Testis (tissue), 2 donors: ENCODE data around the gene BRS3.

Experiments
- POLR2A ChIP-seq: fragments of 450-650 bp; IDR thresholded peaks from one replicate; pipeline ENCODE4 v1.6.1; 2017; ENCODE audit warnings: antibody characterized with exemption, mild to moderate bottlenecking, moderate library complexity
- TF ChIP-seq, protein P1 (sequence below), 3 experiments: fragments of 450-650 bp in 2 of 3; fragments of 200-600 bp in 1 of 3; sonication (generic) in 1 of 3; IDR thresholded peaks; one replicate each; pipeline ENCODE4 v1.5.1; 2016 to 2019; ENCODE audit warnings: antibody characterized with exemption in 3 of 3, mild to moderate bottlenecking in 2 of 3, moderate library complexity in 1 of 3

DNA sequence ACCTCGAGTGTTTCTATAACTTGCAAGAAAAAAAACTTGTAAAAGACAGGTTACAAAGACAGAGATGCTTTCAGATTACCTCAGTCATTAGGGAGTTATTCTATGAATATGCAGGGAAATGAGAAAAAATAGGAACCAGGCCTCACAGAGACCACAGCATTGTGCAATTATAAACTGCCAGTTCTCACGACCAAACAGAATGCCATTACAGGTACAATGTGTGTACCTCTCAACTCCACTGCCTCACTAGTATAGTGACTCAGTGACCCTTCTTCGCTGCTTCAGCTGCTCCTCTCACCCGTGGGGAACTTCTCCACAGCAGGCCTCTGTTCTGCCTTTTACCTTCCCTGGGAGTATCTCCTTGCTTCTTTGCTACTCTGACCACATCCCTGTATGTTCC, 7.3 kb downstream of the BRS3 start:
- TF ChIP-seq, protein P1, sequence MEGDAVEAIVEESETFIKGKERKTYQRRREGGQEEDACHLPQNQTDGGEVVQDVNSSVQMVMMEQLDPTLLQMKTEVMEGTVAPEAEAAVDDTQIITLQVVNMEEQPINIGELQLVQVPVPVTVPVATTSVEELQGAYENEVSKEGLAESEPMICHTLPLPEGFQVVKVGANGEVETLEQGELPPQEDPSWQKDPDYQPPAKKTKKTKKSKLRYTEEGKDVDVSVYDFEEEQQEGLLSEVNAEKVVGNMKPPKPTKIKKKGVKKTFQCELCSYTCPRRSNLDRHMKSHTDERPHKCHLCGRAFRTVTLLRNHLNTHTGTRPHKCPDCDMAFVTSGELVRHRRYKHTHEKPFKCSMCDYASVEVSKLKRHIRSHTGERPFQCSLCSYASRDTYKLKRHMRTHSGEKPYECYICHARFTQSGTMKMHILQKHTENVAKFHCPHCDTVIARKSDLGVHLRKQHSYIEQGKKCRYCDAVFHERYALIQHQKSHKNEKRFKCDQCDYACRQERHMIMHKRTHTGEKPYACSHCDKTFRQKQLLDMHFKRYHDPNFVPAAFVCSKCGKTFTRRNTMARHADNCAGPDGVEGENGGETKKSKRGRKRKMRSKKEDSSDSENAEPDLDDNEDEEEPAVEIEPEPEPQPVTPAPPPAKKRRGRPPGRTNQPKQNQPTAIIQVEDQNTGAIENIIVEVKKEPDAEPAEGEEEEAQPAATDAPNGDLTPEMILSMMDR (IDR thresholded peaks at IDR 0.05) = no peak
- no peak for TF ChIP-seq POLR2A
